Activated CD8-positive, alpha-beta T cell treated with anti-CD3 and anti-CD28 coated beads for 36 hours (primary cell): Measurements from ENCODE around the gene PEX19. TPM values are rescaled to one million over a fixed set of nuclear protein-coding genes. Genes with fewer than 3 reads are reported as not detected.

Experiments
- ATAC-seq: fragments of 200-7000 bp; cut with Tn5 transposase; one replicate; pipeline ENCODE4 v1.10.0; 2021; ENCODE audit warnings: mild to moderate bottlenecking, moderate library complexity
- CTCF ChIA-PET: fragments of 350-600 bp; sonication (Branson Sonifier 250); formaldehyde crosslinking; loops from one replicate; lab custom pipeline; 2021; ENCODE audit warnings: antibody characterized with exemption; lab: Charles Lee
- POLR2A ChIA-PET: fragments of 350-600 bp; sonication (Branson Sonifier 250); formaldehyde crosslinking; loops from one replicate; lab custom pipeline; 2021; ENCODE audit warnings: antibody characterized with exemption; lab: Charles Lee
- DNase-seq: peaks from one replicate; pipeline ENCODE4 v3.0.0-alpha.2; 2020
- H3K27ac Mint-ChIP-seq: one replicate; pipeline ENCODE4 v1.8.0; 2021; ENCODE audit warnings: mild to moderate bottlenecking, mixed read lengths
- H3K27me3 Mint-ChIP-seq: one replicate; pipeline ENCODE4 v1.8.0; 2021; ENCODE audit warnings: mixed read lengths
- H3K36me3 Mint-ChIP-seq: one replicate; pipeline ENCODE4 v1.8.0; 2021; ENCODE audit warnings: low read depth, mixed read lengths
- H3K4me1 Mint-ChIP-seq: one replicate; pipeline ENCODE4 v1.8.0; 2021; ENCODE audit warnings: low read depth, mixed read lengths
- H3K4me3 Mint-ChIP-seq: one replicate; pipeline ENCODE4 v1.8.0; 2021; ENCODE audit warnings: mild to moderate bottlenecking, moderate library complexity, mixed read lengths
- H3K9me3 Mint-ChIP-seq: one replicate; pipeline ENCODE4 v1.8.0; 2021; ENCODE audit warnings: mixed read lengths
- intact Hi-C: fragments of 100-400 bp; cut with micrococcal nuclease; formaldehyde crosslinking; loops from one replicate; pipeline ENCODE4 v1.10.0; 2022
- total RNA-seq, 2 experiments: library from RNA; stranded (reverse); gene quantifications; one replicate each; pipeline ENCODE4 v1.2.3, GENCODE V29; 2021
- TF ChIP-seq, protein P1 (sequence below): fragments of 200-600 bp; IDR thresholded peaks from one replicate; pipeline ENCODE4 v1.8.0; 2022; ENCODE audit warnings: antibody characterized with exemption, mild to moderate bottlenecking

The PEX19 gene
- total RNA-seq, 2 experiments from 2014 or later = 52.9 to 56.9 TPM

DNA sequence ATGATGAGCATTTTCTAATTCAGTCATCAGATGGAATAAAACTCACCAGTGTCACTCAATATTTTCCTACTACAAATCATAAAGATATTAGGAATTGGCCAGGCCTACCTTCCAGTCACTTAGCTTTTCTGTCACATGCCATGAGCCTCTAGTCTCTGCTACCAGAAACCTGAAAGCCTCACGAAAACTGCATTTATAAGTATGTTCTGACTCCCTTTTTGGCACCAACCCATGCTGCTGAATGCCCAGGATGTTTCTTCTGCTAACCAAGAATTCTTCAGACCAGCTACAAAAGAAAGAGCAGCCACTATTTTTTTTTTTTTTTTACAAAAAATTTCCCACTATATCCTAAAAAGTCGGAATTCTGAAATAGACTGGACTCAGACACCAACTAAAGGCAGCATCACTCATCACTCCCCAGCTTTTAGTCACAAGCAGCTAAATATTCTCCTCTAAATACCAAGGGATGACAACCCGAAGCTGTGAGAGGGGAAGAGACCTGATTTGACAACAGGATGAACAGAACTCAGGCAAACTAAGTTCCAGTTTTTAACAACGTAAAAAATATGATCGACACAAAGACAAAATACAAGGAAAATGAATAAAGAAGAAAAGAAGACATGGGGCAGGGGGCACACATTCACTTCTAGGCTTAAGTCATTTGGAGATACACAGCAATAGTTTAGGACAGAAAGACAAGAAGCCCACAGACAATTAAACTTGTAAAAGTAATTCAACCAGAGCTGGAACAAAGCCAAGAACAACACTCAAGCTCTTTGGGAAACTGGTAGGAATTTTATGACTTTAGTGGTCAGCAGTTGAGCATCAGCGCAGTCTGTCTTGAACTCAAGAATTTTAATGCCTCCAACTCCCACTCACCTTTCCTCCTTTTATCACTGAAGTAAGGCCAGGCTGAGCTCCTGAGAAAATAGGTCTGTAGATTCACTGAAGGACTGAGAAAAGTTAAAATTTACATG, 24.2 kb downstream of the PEX19 start:
- TF ChIP-seq, protein P1, sequence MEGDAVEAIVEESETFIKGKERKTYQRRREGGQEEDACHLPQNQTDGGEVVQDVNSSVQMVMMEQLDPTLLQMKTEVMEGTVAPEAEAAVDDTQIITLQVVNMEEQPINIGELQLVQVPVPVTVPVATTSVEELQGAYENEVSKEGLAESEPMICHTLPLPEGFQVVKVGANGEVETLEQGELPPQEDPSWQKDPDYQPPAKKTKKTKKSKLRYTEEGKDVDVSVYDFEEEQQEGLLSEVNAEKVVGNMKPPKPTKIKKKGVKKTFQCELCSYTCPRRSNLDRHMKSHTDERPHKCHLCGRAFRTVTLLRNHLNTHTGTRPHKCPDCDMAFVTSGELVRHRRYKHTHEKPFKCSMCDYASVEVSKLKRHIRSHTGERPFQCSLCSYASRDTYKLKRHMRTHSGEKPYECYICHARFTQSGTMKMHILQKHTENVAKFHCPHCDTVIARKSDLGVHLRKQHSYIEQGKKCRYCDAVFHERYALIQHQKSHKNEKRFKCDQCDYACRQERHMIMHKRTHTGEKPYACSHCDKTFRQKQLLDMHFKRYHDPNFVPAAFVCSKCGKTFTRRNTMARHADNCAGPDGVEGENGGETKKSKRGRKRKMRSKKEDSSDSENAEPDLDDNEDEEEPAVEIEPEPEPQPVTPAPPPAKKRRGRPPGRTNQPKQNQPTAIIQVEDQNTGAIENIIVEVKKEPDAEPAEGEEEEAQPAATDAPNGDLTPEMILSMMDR = no peak
- no peaks in the 10 kb centered on the region for H3K9me3 Mint-ChIP-seq
- intact Hi-C loops = no loop called here
- ATAC-seq = no peak
- ChIA-PET POLR2A (interaction anchor here (0.8 to 5.8 kb wide), 17 partner anchors 9 to 173 kb away, joined by 3 to 41 read pairs (median 3); partner anchors contain the start of genes COPA, NCSTN, PEA15 and PEX19), CTCF (interaction anchor here (0.6 to 6.8 kb wide), 11 partner anchors 9 to 181 kb away, joined by 3 to 57 read pairs (median 3); partner anchors contain the start of gene PEX19)
- peak overlapping the region; percentile 97 for H3K27ac Mint-ChIP-seq
- no peak for DNase-seq
- peaks cover 52% of the 10 kb centered on the region for H3K4me1 Mint-ChIP-seq
- no peaks in the 10 kb centered on the region for H3K27me3 Mint-ChIP-seq
- peak overlapping the region; percentile 83 for H3K4me3 Mint-ChIP-seq
- H3K36me3 Mint-ChIP-seq = peaks cover 20% of the 10 kb centered on the region

GRCh38 chr1:160258177-160258798, 26.6 kb downstream of the PEX19 start:
- TF ChIP-seq, protein P1 = no peak
- ChIA-PET CTCF (interaction anchor here (0.7 to 3.6 kb wide), 5 partner anchors 12 to 179 kb away, joined by 4 to 30 read pairs (median 5); partner anchors contain the start of gene PEX19), POLR2A (no interaction called here)
- Mint-ChIP-seq H3K36me3 (peaks cover 23% of the 10 kb centered on the region), H3K4me3 (no peak overlapping the region), H3K27ac (no peak overlapping the region), H3K9me3 (no peaks in the 10 kb centered on the region), H3K27me3 (no peaks in the 10 kb centered on the region), H3K4me1 (peaks cover 48% of the 10 kb centered on the region)
- no peak for DNase-seq
- intact Hi-C loops = loop anchor here (10.0 kb wide), 1 partner anchor 153 kb away; no protein-coding TSS in a partner anchor
- ATAC-seq = no peak

DNA sequence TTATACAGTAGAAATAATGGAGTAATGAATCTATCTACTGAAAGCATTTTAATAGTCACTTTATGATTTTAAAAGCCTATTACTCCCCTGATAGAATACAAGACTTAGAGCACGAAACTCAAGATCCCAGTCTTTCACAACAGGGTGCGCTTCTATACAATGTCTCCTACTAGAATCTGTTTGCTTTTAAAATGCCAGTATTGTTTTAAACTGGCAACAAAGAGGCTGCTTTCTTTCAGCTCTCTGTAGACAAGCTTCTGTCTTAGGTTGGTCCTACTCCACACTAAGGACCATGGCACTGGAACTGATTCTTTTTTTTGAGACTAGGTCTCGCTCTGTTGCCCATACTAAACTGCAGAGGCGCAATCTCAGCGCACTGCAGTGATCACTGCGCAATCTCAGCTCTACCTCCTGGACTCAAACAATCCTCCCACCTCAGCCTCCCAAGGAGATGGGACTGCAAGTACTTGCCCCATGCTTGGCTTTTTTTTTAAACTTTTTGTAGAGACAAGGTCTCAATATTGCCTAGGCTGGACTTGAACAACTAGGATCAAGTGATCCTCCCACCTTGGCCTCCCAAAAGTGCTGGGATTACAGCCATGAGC, 27.4 kb downstream of the PEX19 start:
- ChIA-PET POLR2A (interaction anchor here (0.6 kb wide), 1 partner anchor 114 kb away, joined by 3 read pairs; no protein-coding TSS in a partner anchor), CTCF (interaction anchor here (0.7 to 3.6 kb wide), 8 partner anchors 13 to 211 kb away, joined by 3 to 30 read pairs (median 5); partner anchors contain the start of gene PEX19)
- ATAC-seq (no peak), DNase-seq (no peak)
- H3K27ac Mint-ChIP-seq = peak overlapping the region; percentile 65
- H3K4me3 Mint-ChIP-seq = no peak overlapping the region
- H3K27me3 Mint-ChIP-seq = no peaks in the 10 kb centered on the region
- TF ChIP-seq, protein P1 = no peak
- H3K4me1 Mint-ChIP-seq = peaks cover 45% of the 10 kb centered on the region
- H3K9me3 Mint-ChIP-seq = no peaks in the 10 kb centered on the region
- peaks cover 24% of the 10 kb centered on the region for H3K36me3 Mint-ChIP-seq
- intact Hi-C loops = loop anchor here (10.0 kb wide), 1 partner anchor 153 kb away; no protein-coding TSS in a partner anchor

GRCh38 chr1:160256396-160257046, 28.4 kb downstream of the PEX19 start:
- Mint-ChIP-seq H3K27ac (no peak overlapping the region), H3K9me3 (no peaks in the 10 kb centered on the region), H3K4me3 (no peak overlapping the region), H3K27me3 (no peaks in the 10 kb centered on the region), H3K36me3 (peaks cover 29% of the 10 kb centered on the region), H3K4me1 (peaks cover 48% of the 10 kb centered on the region)
- POLR2A ChIA-PET = interaction anchor here (0.6 kb wide), 1 partner anchor 115 kb away, joined by 3 read pairs; no protein-coding TSS in a partner anchor
- intact Hi-C loops = loop anchor here (10.0 kb wide), 1 partner anchor 152 kb away; no protein-coding TSS in a partner anchor
- CTCF ChIA-PET = interaction anchor here (0.7 to 3.6 kb wide), 7 partner anchors 14 to 210 kb away, joined by 3 to 30 read pairs (median 5); partner anchors contain the start of gene PEX19
- DNase-seq (no peak), ATAC-seq (no peak)
- TF ChIP-seq, protein P1 = no peak
